K562 (cell line): Measurements from ENCODE around the gene LMNA. TPM values are rescaled to one million over a fixed set of nuclear protein-coding genes. Genes with fewer than 3 reads are reported as not detected.

ENCODE experiments used
- CBX3 ChIP-seq, 2 experiments: IDR thresholded peaks; 1 replicate in 1 of 2; 2 replicates in 1 of 2; pipeline ENCODE4 v1.6.1; 2012; ENCODE audit warnings: inconsistent platforms in 2 of 2, low read length in 2 of 2, borderline replicate concordance in 1 of 2, control low read depth in 1 of 2
- DIDO1 ChIP-seq: fragments of 450-650 bp; IDR thresholded peaks from 2 replicates; pipeline ENCODE4 v1.6.1; 2016; ENCODE audit warnings: low read depth, missing biosample characterization, missing genetic modification characterization
- EP300 ChIP-seq: IDR thresholded peaks from 2 replicates; pipeline ENCODE4 v1.6.1; 2012; ENCODE audit warnings: low read length, improper control_type of control experiment
- EP400 ChIP-seq: fragments of 450-650 bp; IDR thresholded peaks from 2 replicates; pipeline ENCODE4 v1.6.1; 2017; ENCODE audit warnings: antibody characterized with exemption, mild to moderate bottlenecking, moderate library complexity
- HOXB6 ChIP-seq: fragments of 250-450 bp; sonication (Bioruptor Pico); IDR thresholded peaks from 2 replicates; pipeline ENCODE4 v1.5.1; 2022; ENCODE audit warnings: mild to moderate bottlenecking, borderline replicate concordance
- IRF9 ChIP-seq: fragments of 450-650 bp; IDR thresholded peaks from 2 replicates; pipeline ENCODE4 v1.6.1; 2016; ENCODE audit warnings: missing biosample characterization, missing genetic modification characterization
- JUNB ChIP-seq: fragments of 450-650 bp; formaldehyde crosslinking; conservative IDR thresholded peaks from 2 replicates; pipeline ENCODE4 v1.4.0; 2020; ENCODE audit warnings: mild to moderate bottlenecking
- POLR2AphosphoS5 ChIP-seq: IDR thresholded peaks from 2 replicates; pipeline ENCODE4 v1.6.1; 2011; ENCODE audit warnings: mild to moderate bottlenecking, low read depth, low read length, moderate library complexity; ENCODE audit not compliant: control insufficient read depth, insufficient read depth
- PRMT5 ChIP-seq: sonication (generic); formaldehyde crosslinking; IDR thresholded peaks from 2 replicates; pipeline ENCODE4 v1.5.0; 2020; ENCODE audit warnings: missing genetic modification reagents
- RFX7 ChIP-seq: fragments of 250-450 bp; sonication (Bioruptor Pico); IDR thresholded peaks from 2 replicates; pipeline ENCODE4 v1.5.1; 2021; ENCODE audit warnings: mild to moderate bottlenecking
- SMARCA5 ChIP-seq: fragments of 450-650 bp; IDR thresholded peaks from 2 replicates; pipeline ENCODE4 v1.6.1; 2016
- TAL1 ChIP-seq: fragments of 450-650 bp; IDR thresholded peaks from 2 replicates; pipeline ENCODE4 v1.6.1; 2016; ENCODE audit warnings: mild to moderate bottlenecking
- TCF3 ChIP-seq: sonication (generic); formaldehyde crosslinking; IDR thresholded peaks from 2 replicates; pipeline ENCODE4 v1.4.0; 2020; ENCODE audit warnings: mild to moderate bottlenecking, missing genetic modification reagents
- TRIM24 ChIP-seq, 2 experiments: fragments of 450-650 bp; IDR thresholded peaks; 2 replicates each; pipeline ENCODE4 v1.6.1; 2016
- ZKSCAN1 ChIP-seq: fragments of 150-350 bp; IDR thresholded peaks from 2 replicates; pipeline ENCODE4 v1.6.1; 2016; ENCODE audit warnings: low read depth, low read length
- ZNF507 ChIP-seq: conservative IDR thresholded peaks from 2 replicates; pipeline ENCODE4 v1.6.1; 2017; ENCODE audit warnings: missing genetic modification characterization, missing compliant biosample characterization
- ZNF561 ChIP-seq: fragments of 450-650 bp; formaldehyde crosslinking; conservative IDR thresholded peaks from 2 replicates; pipeline ENCODE4 v1.4.0; 2020; ENCODE audit warnings: mild to moderate bottlenecking, moderate library complexity
- ZNF655 ChIP-seq: fragments of 250-450 bp; sonication (Bioruptor Pico); IDR thresholded peaks from 2 replicates; pipeline ENCODE4 v1.5.0; 2021
- polyA plus RNA-seq, 8 experiments: library from polyadenylated mRNA; depleted of rRNA in 4 of 8; stranded (reverse) in 5 of 8; unstranded in 3 of 8; fragments of >200 nt; fragmentation: Nextera tagmentation in 2 of 8; fragmentation: Illumina TruSeq in 1 of 8; extraction: Ambion mirVana in 2 of 8; extraction: Trizol in 1 of 8; gene quantifications; 2 replicates each; pipeline versions ENCODE4 v1.2.1 to v1.2.3, GENCODE V29; 2011 to 2014; ENCODE audit warnings: inconsistent platforms in 1 of 8, missing spikeins in 1 of 8
- total RNA-seq, 7 experiments: library from RNA; depleted of rRNA in 6 of 7; stranded (reverse); fragments of >200 nt in 6 of 7; fragmentation: Illumina TruSeq in 2 of 7; extraction: Trizol in 2 of 7; gene quantifications; 2 replicates each; pipeline versions ENCODE4 v1.2.1 to v1.2.3, GENCODE V29; 2011 to 2021; ENCODE audit warnings: low replicate concordance in 1 of 7
- TF ChIP-seq, protein P1 (sequence below): fragments of 450-650 bp; formaldehyde crosslinking; IDR thresholded peaks from 2 replicates; pipeline ENCODE4 v1.4.0; 2020; ENCODE audit warnings: mild to moderate bottlenecking, mixed read lengths
- TF ChIP-seq, protein P2 (sequence below), 3 experiments: fragments of 200-800 bp in 1 of 3; sonication (Bioruptor generic) in 1 of 3; sonication (generic) in 1 of 3; formaldehyde crosslinking in 1 of 3; IDR thresholded peaks; 2 replicates each; pipeline versions ENCODE4 v1.6.1 to v1.8.0; 2016 to 2022; ENCODE audit warnings: mild to moderate bottlenecking in 2 of 3, missing compliant biosample characterization in 2 of 3, missing genetic modification characterization in 2 of 3, missing genetic modification reagents in 1 of 3
- TF ChIP-seq, protein P3 (sequence below): fragments of 250-450 bp; sonication (Bioruptor Pico); IDR thresholded peaks from 2 replicates; pipeline ENCODE4 v1.4.0; 2020; ENCODE audit warnings: borderline replicate concordance

The LMNA gene
- total and polyA plus RNA-seq, 9 of the 15 experiments (the other 6 are each of a cell fraction or from before 2014, with no cell fraction given), result 1.00 to 347 (median 88.2) TPM

- TF ChIP-seq, protein P1, sequence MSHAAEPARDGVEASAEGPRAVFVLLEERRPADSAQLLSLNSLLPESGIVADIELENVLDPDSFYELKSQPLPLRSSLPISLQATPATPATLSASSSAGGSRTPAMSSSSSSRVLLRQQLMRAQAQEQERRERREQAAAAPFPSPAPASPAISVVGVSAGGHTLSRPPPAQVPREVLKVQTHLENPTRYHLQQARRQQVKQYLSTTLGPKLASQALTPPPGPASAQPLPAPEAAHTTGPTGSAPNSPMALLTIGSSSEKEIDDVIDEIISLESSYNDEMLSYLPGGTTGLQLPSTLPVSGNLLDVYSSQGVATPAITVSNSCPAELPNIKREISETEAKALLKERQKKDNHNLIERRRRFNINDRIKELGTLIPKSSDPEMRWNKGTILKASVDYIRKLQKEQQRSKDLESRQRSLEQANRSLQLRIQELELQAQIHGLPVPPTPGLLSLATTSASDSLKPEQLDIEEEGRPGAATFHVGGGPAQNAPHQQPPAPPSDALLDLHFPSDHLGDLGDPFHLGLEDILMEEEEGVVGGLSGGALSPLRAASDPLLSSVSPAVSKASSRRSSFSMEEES (CRISPR knock-in tag), result no peak
- TF ChIP-seq TAL1 (peak; percentile 47; the same call in 1 of the 2 replicates), RFX7 (CRISPR knock-in tag) (no peak), ZNF507 (no peak), ZNF561 (CRISPR knock-in tag) (no peak), ZKSCAN1 (no peak), TRIM24 (IDR thresholded peaks at IDR 0.05) (0 out of 4 replicates have a peak, but pooled peaks of 1 of the 2 experiments have one; percentile 22), HOXB6 (CRISPR knock-in tag) (no peak), DIDO1 (tag) (no peak), EP300 (peak; percentile 40; the same call in 1 of the 2 replicates), CBX3 (IDR thresholded peaks at IDR 0.05; ENCODE audit: borderline replicate concordance in 1 of 2, low read length in 2 of 2) (0 out of 3 replicates have a peak, but pooled peaks of 1 of the 2 experiments have one; percentile 24), SMARCA5 (peak; percentile 76; the same call in 1 of the 2 replicates), TCF3 (CRISPR knock-in tag) (peak; percentile 74), EP400 (no peak), PRMT5 (CRISPR knock-in tag) (no peak), IRF9 (no peak), POLR2AphosphoS5 (peak; percentile 46; the same call in 1 of the 2 replicates), ZNF655 (CRISPR knock-in tag) (no peak), JUNB (CRISPR knock-in tag) (no peak)
- TF ChIP-seq, protein P2, sequence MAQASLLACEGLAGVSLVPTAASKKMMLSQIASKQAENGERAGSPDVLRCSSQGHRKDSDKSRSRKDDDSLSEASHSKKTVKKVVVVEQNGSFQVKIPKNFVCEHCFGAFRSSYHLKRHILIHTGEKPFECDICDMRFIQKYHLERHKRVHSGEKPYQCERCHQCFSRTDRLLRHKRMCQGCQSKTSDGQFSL (CRISPR knock-in tag; IDR thresholded peaks at IDR 0.05), result peak; percentile 67
- TF ChIP-seq, protein P2 (tag; IDR thresholded peaks at IDR 0.05), result peak in 1 of 2 experiments; percentile 93; a peak in 2 of 4 replicates
- TF ChIP-seq, protein P3, sequence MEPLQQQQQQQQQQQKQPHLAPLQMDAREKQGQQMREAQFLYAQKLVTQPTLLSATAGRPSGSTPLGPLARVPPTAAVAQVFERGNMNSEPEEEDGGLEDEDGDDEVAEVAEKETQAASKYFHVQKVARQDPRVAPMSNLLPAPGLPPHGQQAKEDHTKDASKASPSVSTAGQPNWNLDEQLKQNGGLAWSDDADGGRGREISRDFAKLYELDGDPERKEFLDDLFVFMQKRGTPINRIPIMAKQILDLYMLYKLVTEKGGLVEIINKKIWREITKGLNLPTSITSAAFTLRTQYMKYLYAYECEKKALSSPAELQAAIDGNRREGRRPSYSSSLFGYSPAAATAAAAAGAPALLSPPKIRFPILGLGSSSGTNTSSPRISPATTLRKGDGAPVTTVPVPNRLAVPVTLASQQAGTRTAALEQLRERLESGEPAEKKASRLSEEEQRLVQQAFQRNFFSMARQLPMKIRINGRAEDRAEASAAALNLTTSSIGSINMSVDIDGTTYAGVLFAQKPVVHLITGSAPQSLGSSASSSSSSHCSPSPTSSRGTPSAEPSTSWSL, result no peak
These were observed 7.7 kb upstream of the LMNA start (continued) for GRCh38 chr1:156106624-156107488.
